ENCODE measurements around the gene GRIFIN.
"Not testable (repeated sequence)": the region's sequence is repeated elsewhere in the genome, so short reads cannot be mapped to it uniquely, and the experiment has no call there.

The GRIFIN gene

DNA sequence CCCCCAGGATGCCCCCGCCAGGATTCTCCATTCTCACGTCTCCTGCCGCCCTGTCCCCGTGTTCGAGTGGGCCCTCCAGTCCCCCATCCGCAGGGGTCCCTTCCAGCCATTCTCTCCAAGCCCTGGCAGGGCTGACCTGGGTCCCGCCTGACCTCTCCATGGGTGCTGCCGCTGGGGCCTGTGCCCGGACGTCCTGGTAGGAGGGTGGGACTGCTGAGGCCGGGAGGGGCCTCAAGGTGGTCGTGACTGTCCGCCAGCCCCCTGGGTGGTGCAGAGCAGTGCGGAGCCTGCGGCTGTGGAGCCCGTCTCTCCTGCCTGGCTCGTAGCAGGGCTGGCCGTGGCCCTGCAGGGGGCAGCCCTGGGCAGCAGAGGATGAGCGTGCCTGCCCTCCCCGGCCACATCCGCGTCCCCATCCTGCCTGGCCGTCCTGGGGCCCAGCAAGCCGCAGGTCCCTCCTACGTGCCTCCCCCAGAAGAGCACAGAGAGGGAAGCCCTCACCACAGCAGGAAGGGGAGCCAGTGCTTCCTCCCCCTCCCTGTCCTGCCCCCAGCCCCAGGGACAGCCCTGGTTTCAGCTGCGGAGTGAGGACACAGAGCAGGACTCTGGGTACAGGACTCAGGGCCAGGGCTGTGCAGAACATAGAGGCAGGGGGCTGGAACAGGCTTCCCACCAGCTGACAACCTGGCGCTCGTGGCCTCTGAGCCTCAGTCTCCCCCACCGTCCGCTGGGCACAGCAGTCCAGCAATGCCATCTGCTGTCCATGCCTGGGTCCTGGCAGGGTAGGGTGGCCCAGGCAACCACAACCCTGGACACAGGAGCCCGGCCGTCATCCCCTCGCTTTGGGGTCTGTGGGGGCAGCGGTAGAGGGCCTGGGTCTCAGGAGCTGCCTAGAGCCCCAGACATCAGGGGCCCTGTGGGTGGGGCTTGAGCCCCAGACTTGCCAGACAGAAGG lies 1.5 kb upstream of the GRIFIN start:
- DNase-seq, result no peak

DNA sequence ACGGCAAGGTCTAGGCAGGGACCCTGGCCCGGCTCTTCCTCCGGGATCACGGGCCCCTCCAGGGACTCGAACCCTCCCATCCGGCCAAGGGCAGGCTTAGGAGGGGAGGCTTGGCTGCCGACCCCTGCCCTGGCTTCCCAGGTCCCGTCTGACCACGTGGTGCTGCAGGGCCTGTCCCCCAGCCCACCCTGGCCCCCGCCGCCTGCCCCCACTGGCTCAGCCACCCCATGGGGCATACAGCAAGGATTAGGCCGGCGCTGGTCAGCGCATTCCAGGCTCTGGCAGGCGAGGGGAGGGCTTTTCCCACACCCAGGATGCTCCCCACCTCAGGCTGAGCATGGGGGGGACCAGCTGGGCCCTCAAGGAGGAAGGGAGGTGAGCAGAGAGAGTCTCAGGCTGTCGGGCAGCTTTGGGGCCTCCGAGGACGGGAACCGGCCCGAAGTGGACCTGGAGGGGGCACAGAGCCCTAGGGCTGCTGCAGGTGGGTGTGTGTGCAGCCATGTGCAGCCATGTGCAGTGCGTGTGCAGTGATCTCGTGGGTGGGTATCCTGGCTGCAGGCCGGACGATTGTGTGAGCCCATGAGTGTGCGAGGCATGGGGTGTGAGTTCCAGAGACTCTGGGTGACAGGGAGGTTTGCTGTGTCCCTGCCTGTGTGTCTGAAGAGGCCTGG lies 713 bp upstream of the GRIFIN start:
- DNase-seq, result no peak

DNA sequence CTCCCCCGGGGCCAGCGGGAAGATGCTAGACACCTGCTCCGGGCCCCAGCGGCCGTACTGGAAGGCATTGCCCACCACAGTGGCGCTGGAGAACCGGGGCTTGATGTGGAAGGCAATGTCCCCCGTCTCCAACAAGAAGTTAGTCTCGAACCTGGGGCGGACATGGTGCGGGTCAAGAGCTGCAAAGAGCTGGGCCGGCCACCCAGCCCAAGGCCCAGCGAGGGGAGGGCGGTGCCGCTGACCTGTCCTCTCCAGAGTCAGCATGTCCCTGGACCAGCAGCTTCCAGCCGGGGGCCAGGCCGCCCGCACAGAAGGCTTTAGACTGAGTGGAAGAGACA lies 551 bp downstream of the GRIFIN start:
- no peak for DNase-seq

DNA sequence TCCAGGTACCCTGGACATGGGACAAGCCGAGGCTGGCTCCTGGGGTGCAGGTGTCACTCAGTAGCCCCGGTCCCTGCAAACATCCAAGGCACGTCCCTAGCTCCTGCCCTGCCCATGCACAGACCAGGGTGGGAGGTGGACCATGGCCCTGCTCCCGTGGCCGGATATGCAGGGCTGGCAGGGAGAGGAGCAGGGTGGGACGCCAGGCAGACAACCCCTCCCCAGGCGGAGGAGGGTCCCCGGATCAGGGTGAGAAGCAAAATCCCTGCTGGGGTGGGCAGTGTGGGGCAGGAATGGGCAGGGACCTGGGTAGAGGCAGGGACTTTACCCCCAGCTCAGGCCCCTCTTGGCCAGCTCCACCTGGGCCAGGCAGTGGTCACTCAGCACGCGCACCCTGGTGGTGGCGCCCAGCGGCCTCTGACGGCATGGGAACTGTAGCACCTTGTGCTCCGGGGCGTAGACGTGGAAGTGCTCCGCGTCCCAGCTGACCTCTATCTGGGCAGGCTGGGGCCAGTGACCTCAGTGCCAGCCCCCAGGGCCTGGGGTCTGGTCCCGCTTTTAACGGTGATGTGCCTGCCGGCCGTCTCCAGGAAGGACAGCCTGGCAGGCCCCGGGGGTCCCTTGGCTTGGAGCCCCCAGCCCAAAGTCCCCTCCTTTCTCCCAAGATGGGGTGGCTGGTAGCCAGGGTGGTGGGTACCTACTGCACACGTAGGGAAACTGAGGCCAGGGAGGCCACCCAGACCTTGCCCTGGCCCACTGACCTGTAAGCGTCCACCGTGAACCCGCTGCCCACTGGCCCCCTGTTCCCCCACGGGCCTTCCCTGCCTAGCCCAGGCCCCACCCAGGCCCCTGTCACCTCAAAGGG lies 1.2 kb downstream of the GRIFIN start:
- no peak for DNase-seq

DNA sequence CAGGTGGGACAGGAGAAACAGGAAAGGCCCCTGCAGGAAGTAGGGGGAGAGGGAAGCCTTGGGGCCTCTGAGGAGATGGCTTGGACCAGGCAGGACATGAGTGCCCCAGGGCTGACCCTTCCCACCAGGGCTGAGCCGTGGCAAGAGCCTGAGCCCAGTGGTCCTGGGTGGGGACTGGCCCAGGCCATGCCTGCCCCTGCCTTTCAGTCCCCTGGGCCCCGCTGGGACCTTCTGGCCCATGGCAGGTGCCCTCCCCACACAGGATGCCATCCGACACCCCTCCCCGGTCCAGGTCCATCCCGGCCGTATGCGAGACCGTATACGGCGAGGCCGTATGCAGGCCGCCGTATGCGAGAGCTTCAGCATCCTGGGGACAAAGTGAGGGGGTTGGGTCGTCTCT lies 2.0 kb downstream of the GRIFIN start:
- DNase-seq, result no peak

DNA sequence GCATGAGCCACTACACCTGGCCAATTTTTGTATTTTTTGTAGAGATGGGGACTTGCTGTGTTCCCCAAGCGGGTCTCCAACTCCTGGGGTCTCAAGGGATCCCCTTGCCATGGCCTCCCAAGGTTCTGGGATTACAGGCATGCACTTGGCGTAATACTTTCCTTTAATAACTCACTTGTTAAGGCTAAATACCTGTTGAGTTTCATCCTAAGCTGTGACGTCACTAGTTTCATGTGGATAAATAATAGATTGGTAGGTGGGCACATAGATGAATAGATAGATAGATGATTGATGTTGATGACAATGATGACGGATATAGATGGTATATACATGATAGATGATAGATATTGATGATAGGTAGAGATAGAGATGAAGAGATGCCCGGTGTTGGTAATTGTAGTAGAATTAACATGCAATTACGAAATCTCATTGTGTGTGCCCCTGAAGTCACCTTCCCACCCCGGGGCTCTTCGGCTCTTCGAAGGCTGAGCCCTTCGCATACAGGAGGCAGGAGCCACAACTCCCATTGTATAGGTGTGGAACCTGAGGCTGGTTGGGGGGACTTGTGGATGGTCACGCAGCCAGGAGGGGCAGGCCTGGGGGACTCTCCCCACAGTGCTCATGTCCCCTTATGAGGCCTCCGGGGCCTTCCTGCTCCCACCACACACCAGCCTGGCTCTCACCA lies 2.6 kb downstream of the GRIFIN start:
- no peak for DNase-seq

DNA sequence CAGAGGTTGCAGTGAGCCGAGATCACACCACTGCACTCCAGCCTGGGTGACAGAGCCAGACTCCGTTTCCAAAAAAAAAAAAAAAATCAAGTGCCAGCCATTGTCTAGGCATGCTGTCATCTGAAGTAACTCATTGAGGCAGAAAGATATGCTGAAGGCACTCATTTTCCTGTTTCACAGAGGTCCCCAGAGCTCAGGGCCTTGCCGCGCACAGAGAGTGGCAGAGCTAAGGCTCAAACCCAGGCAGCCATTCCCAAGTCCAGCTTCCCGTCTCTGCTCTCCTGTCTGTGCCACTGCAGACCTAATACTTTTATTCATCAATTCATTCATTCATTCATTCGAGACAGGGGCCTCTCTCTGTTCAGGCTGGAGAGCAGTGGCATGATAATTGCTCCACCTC lies 3.5 kb downstream of the GRIFIN start:
- DNase-seq, result no peak

DNA sequence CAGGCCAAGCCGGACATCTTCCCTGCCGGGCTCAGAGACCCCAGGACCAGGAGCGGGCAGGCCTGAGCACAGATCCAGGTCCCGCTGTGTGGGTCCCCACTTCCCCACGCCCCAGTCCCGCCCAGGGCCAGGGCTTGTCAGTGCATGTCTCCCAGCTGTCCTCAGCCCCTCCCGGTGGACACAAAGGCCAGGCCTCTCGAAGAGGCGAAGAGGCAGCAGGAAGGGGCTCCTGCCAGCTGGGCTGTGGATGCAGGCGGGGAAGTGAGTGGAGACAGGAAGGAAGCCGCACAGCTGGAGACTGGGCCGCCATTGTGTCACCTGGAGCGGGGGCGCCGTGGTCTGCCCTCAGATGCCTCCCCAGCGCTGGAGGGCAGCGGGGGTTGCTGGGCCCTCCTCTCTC lies 4.8 kb downstream of the GRIFIN start:
- no peak for DNase-seq

DNA sequence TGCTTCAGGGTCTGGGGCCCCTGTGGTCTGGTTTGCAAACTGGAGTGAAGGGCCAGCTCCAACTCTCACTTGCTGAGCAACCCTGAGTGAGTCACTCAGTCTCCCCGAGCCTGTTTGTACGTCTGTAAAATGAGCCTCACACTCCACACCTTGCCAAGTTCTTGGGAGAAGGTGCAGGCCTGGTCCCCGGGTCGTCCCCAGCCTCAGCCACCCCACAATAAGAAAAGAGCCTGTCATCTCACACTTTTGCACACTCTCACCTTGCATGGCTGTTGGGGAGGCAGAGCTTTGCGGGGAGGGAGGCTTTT lies 5.2 kb downstream of the GRIFIN start:
- DNase-seq, result no peak

DNA sequence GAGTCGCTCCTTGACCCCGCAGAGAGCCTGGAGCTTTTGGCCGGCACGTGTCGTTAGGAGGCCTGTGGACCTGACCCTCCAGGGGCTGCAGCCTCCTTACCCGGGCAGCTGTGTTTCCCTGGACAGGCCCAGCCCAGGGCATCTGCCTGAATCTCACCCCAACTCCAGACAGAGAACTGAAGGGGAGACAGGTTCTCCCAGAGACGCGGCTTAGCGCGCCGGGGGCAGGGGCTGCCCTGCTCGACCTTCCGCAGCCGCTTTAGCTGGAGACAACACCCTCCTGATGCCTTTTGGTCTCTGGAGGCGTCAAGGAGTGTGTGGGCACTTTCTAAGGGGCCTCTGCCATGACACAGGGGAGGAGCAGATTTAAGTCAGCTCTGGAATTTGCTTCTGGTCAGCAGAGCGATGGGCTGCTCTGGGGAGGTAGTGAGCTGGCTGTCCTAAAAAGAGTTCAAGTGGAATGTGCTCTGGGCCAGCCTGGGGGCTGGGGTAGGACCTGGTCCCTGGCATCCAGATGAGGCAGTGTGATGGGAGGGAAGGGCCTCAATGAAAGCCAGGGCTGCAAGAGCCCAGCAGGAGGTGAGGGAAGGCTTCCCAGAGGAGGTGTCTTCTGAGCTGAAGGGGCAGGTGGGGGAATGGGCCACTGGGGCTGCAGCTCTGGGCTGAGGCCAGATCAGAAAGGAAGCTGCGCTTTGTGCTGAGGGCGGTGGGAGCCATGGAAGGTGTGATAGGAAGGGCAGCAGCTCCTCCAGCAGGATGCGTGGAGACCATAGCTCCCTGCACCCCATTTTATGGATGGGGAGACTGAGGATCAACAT lies 5.8 kb downstream of the GRIFIN start:
- DNase-seq, result no peak

DNA sequence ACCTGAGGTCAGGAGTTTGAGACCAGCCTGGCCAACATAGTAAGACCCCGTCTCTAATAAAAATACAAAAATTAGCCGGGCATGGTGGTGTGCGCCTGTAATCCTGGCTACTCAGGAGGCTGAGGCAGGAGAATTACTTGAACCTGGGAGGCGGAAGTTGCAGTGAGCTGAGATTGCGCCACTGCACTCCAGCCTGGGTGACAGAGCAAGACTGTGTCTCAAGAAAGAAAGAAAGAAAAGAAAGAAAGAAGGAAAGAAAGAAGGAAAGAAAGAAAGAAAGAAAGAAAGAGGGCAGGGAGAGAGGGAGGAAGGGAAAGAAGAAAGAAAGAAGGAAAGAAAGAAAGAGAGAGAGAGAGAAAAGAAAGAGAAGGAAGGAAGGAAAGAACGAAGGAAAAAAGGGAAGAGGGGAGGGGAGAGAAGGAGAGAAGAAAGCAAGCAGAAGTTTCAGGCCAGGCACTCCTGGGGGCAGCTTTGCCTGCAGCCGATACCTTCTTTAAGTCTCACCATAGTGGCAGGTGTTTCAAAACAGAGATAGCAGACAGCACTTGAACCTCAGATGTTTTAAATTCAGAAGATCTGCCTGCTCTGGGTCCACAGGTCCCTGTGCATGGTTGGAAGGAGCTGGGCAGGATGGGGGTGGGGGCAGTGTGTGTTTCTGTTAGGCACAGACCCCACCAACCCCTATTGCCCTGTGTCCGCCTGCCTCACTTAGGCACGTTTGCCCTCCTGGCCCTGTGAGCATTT lies 6.6 kb downstream of the GRIFIN start:
- not testable (repeated sequence) for DNase-seq

DNA sequence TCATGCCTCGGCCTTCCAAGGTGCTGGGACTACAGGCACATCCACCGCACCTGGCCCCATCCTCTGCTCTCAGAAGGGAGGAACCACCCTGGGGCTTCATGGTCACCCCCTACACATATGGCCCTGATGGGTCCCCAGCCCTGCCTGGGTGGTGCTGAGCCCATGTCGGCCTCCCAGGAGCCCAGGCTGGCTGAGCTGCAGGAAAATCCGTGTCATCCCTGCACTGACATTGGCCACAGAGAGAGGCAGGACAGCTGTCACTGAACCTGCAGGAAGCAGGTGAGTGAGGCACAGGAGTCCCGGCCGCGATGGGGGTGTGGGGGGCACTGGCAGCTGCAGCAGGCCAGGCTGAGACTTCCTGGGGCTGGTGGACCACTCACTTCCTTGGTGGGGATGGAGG lies 8.0 kb downstream of the GRIFIN start:
- no peak for DNase-seq

DNA sequence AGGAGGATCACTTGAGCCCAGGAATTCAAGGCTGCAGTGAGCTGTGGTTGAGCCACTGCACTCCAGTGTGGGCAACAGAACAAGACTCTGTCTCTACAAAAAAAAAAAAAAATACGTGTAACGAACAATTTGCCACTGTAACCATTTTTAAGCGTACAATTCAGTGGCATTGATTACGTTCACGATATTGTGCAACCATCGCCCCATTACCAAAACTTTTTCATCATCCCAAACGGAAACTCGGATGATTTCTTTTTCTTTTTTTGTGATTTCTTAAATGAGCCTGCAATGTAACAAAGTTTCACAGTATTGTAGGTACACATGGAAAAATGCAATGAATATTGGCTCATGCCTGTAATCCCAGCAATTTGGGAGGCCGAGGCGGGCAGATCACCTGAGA lies 9.5 kb downstream of the GRIFIN start:
- DNase-seq, result no peak

DNA sequence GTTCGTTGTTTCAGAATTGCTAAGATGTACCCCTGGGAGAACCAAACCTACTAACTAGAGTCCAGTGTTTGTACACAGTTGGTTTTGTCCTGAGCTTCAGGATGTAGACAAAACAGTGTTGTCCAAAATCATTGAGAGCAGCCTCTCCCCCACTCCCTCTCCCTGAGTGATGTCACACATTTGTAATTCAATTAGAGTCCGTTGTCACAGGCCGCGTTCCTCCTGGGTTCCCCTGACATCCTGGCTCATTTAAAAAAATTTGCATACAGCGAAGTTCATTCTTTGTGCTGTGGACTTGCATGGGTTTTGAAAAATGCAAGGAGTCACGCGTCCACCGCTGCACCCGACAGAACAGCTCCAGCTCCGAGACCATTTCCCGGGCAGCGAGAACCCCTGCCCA lies 10.3 kb downstream of the GRIFIN start:
- DNase-seq, result no peak

DNA sequence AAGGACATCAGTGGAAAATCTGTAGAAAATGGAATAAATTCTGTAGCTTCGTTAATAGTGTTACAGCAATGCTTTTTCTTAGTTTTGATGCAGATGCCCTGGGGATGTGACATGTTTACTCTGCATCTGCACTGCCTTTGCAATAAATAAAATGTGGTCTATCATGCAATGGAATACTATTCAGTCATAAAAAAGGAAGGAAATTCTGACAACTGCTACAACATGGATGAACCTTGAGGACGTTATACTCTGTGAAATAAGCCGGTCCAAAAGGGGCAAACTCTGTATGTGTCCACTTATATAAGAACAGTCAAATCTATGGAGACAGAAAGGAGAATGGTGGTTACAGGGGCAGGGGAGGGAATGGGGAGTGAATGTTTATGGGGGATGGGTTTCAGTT lies 13.5 kb downstream of the GRIFIN start:
- DNase-seq, result no peak

DNA sequence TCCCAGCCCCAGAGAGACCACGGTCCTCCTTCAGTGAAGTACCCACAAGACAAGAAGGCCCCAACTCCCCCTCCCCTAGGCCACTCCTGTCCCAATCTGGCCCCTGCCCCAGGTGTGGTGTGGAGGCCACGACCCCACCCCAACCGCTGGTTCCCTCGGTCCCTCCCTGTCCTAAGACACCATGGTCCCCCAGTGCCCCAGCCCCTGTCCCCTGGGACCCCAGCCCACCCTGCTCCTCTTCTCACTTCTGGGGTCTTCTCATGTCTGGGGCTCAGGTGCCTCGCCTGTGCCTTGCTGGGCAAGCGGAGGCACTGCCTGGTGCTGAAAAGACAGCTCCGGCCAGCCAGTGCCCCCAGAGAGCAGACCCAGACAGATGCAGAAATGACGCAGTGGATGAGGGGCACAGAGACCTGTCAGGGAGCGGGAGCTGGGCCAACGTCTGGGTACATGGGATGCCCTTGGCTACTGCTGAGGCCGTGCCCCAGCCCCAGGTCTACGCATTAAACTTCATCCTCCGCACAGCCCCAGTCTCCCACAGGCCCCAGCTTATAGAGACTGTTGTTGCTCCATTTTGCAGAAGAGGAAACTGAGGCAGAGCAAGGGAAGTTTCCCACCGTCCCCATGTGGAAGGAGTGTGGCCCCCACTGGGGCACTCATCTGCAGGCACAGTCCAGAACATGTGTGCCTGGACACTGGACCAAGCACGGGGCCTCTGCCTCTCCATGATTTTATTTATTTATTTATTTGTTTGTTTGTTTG lies 14.8 kb downstream of the GRIFIN start:
- no peak for DNase-seq

DNA sequence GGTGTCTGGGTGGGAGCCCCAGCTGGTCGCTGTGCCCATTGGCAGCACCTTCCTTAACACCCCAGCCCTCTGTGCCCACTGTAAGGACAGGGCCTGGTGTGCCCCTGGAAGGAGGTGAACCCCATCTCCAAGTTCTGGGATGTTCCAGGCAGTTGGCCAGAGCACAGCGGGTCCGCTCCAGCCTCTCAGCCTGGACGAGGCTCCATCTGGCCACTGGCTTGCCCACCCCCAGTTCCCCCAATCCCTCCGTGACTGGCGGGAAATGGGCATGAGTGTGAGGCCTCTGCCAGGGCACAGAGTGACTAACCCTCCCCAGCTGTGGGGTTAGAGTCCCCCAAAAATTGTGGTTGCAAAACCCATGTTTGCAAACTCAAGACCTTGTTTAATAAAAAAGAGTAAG lies 15.6 kb downstream of the GRIFIN start:
- DNase-seq, result no peak

DNA sequence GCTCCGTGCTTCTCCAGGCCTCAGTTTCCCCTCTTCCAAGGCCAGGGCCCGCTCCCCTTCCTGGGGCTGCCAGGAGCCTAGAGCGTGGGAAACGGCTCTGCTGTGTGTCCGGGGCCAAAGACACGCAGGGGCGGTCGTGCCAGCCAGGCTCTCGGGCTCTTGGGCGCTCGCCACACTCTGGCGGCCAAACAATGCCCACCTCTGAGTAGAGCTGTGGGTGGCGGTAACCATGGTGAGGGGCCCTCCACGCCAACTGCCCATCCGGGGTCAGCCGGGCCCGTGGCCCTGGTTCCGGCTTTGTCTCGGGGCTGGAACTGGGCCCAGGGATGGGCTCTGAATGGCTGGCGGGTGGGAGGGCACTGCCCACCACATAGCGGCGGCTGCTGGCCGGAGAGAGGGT lies 16.0 kb downstream of the GRIFIN start:
- DNase-seq, result no peak

DNA sequence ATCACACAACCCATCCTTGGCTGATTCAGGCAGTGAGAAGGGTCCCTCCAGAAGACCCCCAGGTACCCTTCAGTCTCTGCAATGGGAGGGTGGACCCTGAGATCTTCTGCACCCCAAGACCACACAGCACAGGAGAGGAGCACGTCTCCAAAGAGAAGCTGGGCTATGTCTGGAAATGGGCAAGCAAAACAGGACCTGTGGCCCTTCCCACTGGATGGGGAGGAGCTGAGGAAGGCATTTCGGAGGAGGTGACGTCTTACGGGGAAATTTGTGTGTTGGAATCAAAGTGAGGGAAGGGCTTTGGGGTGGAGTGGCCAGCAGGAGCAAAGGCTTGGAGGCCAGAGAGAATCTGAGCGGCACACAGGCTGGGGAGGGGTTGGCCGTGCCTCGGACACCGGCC lies 16.5 kb downstream of the GRIFIN start:
- no peak for DNase-seq

DNA sequence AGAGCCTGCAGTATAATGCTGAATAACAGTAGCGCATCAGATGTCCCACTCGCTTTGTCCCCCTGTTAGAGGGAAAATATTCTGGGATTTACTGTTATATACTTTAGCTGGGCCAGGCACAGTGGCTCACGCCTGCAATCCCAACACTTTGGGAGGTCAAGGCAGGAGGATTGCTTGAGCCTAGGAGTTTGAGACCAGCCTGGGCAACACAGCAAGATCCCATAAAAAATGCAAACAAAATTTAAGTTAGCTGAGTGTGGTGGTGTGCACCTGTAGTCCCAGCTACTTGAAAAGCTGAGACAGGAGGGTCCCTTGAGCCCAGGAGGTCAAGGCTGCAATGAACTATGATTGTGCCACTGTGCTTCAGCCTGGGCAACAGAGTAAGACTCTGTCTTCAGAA lies 22.3 kb downstream of the GRIFIN start:
- DNase-seq, result not testable (repeated sequence)
